ENCODE results near the gene SPRY4.

- no peak for TF ChIP-seq TAF1 (IDR thresholded peaks at IDR 0.05; ENCODE audit: low read depth, low read length)
- TF ChIP-seq EZH2 (IDR thresholded peaks at IDR 0.05; ENCODE audit: low read depth, low read length, severe bottlenecking) = no peak
- no peak for TF ChIP-seq CTCF (IDR thresholded peaks at IDR 0.05; ENCODE audit: control extremely low read depth in 1 of 3, insufficient read depth in 1 of 3, low read depth in 1 of 3, low read length in 3 of 3)
- TF ChIP-seq TAF7 (optimal IDR thresholded peaks at IDR 0.05; ENCODE audit: borderline replicate concordance, low read depth, low read length) = no peak
- no peak for TF ChIP-seq EP300 (IDR thresholded peaks at IDR 0.05; ENCODE audit: borderline replicate concordance in 1 of 2, low read depth in 2 of 2, low read length in 2 of 2)
- no peak for TF ChIP-seq RBBP5 (IDR thresholded peaks at IDR 0.05; ENCODE audit: borderline replicate concordance, low read depth, low read length)
- no peak for TF ChIP-seq MAFK (IDR thresholded peaks at IDR 0.05; ENCODE audit: low read depth, low read length)
- TF ChIP-seq ATF2 (IDR thresholded peaks at IDR 0.05; ENCODE audit: low read length) = no peak
- TF ChIP-seq POLR2A (IDR thresholded peaks at IDR 0.05; ENCODE audit: control extremely low read depth in 1 of 2, low read depth in 2 of 2, low read length in 2 of 2) = no peak
- no peak for TF ChIP-seq POLR2AphosphoS5 (IDR thresholded peaks at IDR 0.05; ENCODE audit: low read depth, low read length)
- no peak for TF ChIP-seq CHD2 (IDR thresholded peaks at IDR 0.05; ENCODE audit: low read length)
- TF ChIP-seq CREB1 (IDR thresholded peaks at IDR 0.05) = no peak
- no peak for TF ChIP-seq ASH2L (IDR thresholded peaks at IDR 0.05; ENCODE audit: low read length)
- no peak for TF ChIP-seq MAX (IDR thresholded peaks at IDR 0.05)
Observed at GRCh38 chr5:142350021-142350420, 25.2 kb upstream of the SPRY4 start.

Measured in H1 (cell line).